Parathyroid adenoma (tissue), 2 donors: Measurements from ENCODE around the gene TANGO2.

Experiments
- H2AFZ ChIP-seq: fragments of 300-600 bp; sonication (generic); one replicate; pipeline ENCODE4 v1.7.0; 2017; ENCODE audit warnings: antibody characterized with exemption, mild to moderate bottlenecking
- H3K27ac ChIP-seq: fragments of 300-600 bp; sonication (generic); one replicate; pipeline ENCODE4 v1.7.0; 2017
- H3K27me3 ChIP-seq: fragments of 300-600 bp; sonication (generic); one replicate; pipeline ENCODE4 v1.7.0; 2017; ENCODE audit warnings: low read length; ENCODE audit not compliant: control insufficient read depth, insufficient read depth
- H3K36me3 ChIP-seq: fragments of 300-600 bp; sonication (generic); one replicate; pipeline ENCODE4 v1.7.0; 2017; ENCODE audit warnings: low read length; ENCODE audit not compliant: control insufficient read depth, insufficient read depth
- H3K4me1 ChIP-seq: fragments of 300-600 bp; sonication (generic); one replicate; pipeline ENCODE4 v1.7.0; 2017; ENCODE audit warnings: control low read depth
- H3K4me2 ChIP-seq: fragments of 300-600 bp; sonication (generic); one replicate; pipeline ENCODE4 v1.7.0; 2017; ENCODE audit warnings: low read length
- H3K4me3 ChIP-seq: fragments of 300-600 bp; sonication (generic); one replicate; pipeline ENCODE4 v1.7.0; 2017; ENCODE audit warnings: low read depth, low read length
- H3K79me2 ChIP-seq: fragments of 300-600 bp; sonication (generic); one replicate; pipeline ENCODE4 v1.7.0; 2017; ENCODE audit warnings: control low read depth
- H3K9ac ChIP-seq: fragments of 300-600 bp; sonication (generic); one replicate; pipeline ENCODE4 v1.7.0; 2017; ENCODE audit warnings: mild to moderate bottlenecking
- H3K9me3 ChIP-seq: fragments of 300-600 bp; sonication (generic); one replicate; pipeline ENCODE4 v1.7.0; 2017; ENCODE audit warnings: low read length; ENCODE audit not compliant: control insufficient read depth
- TF ChIP-seq, protein P1 (sequence below): fragments of 300-600 bp; sonication (generic); IDR thresholded peaks from one replicate; pipeline ENCODE4 v1.7.0; 2017; ENCODE audit warnings: antibody characterized with exemption, mild to moderate bottlenecking
- donor health status: primary hyperparathyroidism.

The TANGO2 gene

DNA sequence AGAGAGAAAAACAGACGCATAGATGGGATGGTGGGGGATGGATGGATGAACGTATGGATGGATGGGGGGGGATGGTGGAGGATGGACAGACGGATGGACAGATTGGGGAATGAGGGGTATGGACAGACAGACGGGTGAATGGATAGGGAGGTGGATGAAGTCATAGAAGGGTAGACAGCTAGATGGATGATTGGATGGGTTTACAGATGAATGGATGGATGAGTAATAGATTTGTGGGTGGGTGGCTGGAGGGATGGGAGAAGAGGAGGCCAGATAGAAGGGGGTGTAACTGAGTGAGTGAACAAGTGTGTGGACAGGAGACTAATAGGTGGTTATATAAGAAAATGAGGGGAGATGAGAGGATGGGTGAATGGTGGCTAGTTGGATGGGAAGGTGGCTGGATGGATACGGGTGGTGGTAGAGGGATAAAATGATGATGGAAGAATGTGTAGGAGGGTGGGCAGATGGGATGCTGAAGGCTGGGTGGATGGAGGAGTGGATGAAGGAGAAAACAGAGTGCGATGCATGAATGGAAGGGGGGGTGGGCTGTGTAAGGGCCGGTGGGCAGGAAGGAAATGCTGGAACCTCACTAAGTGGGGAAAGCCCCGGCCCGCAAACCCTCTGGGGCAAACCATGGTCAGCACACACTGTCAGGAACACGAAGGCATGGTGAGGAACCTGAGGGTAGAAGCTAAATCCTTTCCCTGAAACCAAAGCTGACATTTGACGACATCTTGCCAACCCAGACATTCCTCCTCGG lies 25.9 kb upstream of the TANGO2 start:
- Histone ChIP-seq H3K9me3 (no peaks in the 10 kb centered on the region), H3K27ac (no peak overlapping the region), H3K4me3 (no peak overlapping the region), H3K9ac (no peak overlapping the region), H3K36me3 (no peaks in the 10 kb centered on the region), H3K4me1 (peaks cover 12% of the 10 kb centered on the region), H2AFZ (no peak overlapping the region), H3K79me2 (no peaks in the 10 kb centered on the region), H3K4me2 (no peak overlapping the region), H3K27me3 (no peaks in the 10 kb centered on the region)
- TF ChIP-seq, protein P1, sequence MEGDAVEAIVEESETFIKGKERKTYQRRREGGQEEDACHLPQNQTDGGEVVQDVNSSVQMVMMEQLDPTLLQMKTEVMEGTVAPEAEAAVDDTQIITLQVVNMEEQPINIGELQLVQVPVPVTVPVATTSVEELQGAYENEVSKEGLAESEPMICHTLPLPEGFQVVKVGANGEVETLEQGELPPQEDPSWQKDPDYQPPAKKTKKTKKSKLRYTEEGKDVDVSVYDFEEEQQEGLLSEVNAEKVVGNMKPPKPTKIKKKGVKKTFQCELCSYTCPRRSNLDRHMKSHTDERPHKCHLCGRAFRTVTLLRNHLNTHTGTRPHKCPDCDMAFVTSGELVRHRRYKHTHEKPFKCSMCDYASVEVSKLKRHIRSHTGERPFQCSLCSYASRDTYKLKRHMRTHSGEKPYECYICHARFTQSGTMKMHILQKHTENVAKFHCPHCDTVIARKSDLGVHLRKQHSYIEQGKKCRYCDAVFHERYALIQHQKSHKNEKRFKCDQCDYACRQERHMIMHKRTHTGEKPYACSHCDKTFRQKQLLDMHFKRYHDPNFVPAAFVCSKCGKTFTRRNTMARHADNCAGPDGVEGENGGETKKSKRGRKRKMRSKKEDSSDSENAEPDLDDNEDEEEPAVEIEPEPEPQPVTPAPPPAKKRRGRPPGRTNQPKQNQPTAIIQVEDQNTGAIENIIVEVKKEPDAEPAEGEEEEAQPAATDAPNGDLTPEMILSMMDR, result no peak

DNA sequence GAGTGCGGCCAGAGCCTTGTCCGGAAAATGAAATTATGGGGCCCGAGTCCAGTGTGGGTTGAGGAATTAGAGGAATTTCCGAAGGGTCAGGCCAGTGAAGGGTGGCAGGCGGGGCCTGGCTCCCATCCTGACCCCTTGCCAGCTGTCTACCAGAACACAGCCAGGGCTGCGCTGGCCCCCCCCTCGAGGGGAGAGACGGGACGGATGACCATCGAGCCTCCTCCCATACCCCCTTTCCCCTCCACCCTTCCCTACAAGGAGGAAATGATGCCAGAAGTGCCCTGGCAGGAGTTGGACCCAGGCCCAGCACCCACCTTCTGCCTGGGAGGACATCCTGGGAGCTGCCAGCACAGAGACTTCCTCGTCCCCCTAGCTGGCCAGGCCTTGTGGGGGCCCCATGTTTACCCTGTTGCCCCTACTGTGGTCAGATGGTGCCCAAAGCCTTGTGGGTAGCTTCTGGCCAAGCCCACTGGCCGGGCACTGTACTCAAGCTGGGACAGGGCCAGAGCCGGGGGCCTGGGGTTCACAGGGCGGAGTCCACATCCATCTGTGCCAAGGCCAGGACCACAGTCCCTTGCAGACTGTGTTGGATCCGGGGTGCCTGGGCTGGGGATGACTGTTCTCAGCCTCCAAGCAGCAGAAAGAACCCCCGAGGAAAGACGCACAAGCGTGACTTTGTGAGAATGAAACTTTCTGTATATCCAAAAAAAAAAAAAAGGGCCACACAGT lies 25.1 kb upstream of the TANGO2 start:
- TF ChIP-seq, protein P1, result no peak
- Histone ChIP-seq H3K9me3 (no peaks in the 10 kb centered on the region), H3K9ac (no peak overlapping the region), H3K4me1 (peaks cover 12% of the 10 kb centered on the region), H3K4me2 (no peak overlapping the region), H3K79me2 (no peaks in the 10 kb centered on the region), H3K27me3 (no peaks in the 10 kb centered on the region), H3K4me3 (no peak overlapping the region), H3K36me3 (no peaks in the 10 kb centered on the region), H2AFZ (no peak overlapping the region), H3K27ac (no peak overlapping the region)

DNA sequence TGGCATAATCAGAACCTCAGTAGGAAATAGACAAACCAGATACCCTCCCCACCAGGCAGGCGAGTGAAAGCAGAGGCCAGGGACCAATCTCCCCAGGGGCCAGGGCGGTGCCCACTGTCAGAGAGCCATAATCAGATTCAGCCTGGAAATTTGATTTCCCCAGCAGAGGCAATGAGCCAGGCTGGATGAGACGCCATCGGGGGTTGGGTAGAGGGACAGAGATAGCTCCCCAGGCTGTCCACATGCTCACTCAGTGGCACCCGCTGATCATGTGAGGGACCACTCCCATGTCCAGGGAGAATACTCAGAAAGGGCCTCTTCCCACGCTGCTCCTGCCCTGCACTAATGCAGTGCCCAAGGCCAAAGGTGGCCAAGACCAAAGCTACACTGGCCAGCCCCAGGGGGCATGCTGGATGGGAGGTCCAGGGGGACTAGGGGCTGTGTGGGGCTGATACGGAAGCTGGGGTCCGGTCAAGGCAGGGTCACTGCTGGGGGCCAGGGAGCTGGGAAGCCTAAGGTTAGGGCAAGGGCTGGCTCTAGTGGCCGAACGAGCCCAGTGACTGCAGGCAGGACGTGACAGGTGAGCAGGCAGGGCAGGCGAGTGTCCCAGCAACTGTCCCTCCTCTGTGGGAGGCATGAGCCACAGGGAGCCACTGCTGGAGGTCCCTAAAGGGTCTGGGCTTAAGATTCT lies 24.1 kb upstream of the TANGO2 start:
- H3K36me3 ChIP-seq, result no peaks in the 10 kb centered on the region
- peaks cover 16% of the 10 kb centered on the region for H3K4me1 ChIP-seq
- no peak overlapping the region for H3K9ac ChIP-seq
- no peak overlapping the region for H3K4me2 ChIP-seq
- H2AFZ ChIP-seq, result no peak overlapping the region
- no peak overlapping the region for H3K4me3 ChIP-seq
- TF ChIP-seq, protein P1, result no peak
- no peaks in the 10 kb centered on the region for H3K27me3 ChIP-seq
- H3K79me2 ChIP-seq, result no peaks in the 10 kb centered on the region
- no peak overlapping the region for H3K27ac ChIP-seq
- no peaks in the 10 kb centered on the region for H3K9me3 ChIP-seq

DNA sequence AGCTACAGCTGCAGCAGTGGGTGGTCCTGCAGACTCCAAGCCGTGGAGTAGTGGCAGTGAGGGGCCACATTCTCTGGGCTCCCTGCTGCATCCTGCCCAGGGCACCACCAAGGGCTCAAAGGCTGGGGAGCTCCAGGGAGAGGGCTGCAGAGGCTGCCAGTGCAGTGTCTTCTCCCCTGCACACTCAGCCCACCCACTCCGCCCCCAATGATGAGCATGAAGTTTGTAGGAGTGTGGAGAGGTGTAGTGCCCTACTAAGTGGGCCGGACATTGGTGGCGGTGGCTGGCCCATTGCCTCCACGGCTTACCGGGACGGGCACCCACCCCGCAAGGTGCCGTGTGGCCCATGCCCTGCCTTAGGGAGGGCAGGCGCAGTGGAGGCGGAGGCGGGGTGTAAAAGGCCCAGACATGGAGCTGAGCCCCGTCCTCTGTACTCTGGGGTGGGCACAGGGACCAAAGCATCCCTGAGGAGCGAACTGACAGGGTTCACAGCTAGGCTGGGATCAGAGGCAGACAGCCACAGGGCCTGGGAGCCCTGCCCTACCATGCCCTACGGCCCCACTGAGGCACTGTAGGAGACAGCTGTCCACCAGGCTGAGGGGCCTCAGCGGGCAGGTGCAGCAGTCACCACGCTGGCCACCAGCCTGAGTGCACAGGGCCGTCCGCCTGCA lies 23.2 kb upstream of the TANGO2 start:
- TF ChIP-seq, protein P1, result no peak
- Histone ChIP-seq H2AFZ (no peak overlapping the region), H3K36me3 (no peaks in the 10 kb centered on the region), H3K4me3 (no peak overlapping the region), H3K4me2 (no peak overlapping the region), H3K9me3 (no peaks in the 10 kb centered on the region), H3K9ac (no peak overlapping the region), H3K27ac (no peak overlapping the region), H3K79me2 (no peaks in the 10 kb centered on the region), H3K27me3 (no peaks in the 10 kb centered on the region), H3K4me1 (peaks cover 16% of the 10 kb centered on the region)
